Right atrium auricular region (tissue), 2 donors: ENCODE measurements around the gene VTI1B. TPM values are rescaled to one million over a fixed set of nuclear protein-coding genes. Genes with fewer than 3 reads are reported as not detected.

Experiments
- DNase-seq: peaks from one replicate; pipeline ENCODE4 v3.0.0-alpha.2; 2019; ENCODE audit warnings: low spot score
- H3K27ac ChIP-seq, 2 donors: fragments of 200-600 bp; sonication (generic); 1 replicate in 1 of 2; 2 replicates in 1 of 2; pipeline ENCODE4 v1.5.1; 2016 to 2019
- H3K27me3 ChIP-seq, 2 donors: fragments of 200-600 bp; sonication (generic); one replicate each; pipeline versions ENCODE4 v1.5.1 to v1.6.0; 2017 to 2019
- H3K36me3 ChIP-seq: fragments of 200-600 bp; sonication (generic); one replicate; pipeline ENCODE4 v1.5.1; 2016
- H3K4me1 ChIP-seq, 2 donors: fragments of 200-600 bp; sonication (generic); one replicate each; pipeline versions ENCODE4 v1.5.1 to v1.6.0; 2017 to 2019
- H3K4me3 ChIP-seq, 2 donors: fragments of 200-600 bp; sonication (generic); 1 replicate in 1 of 2; 2 replicates in 1 of 2; pipeline ENCODE4 v1.5.1; 2017 to 2019; ENCODE audit warnings: mild to moderate bottlenecking in 1 of 2, moderate library complexity in 1 of 2
- H3K9me3 ChIP-seq, 2 donors: fragments of 200-600 bp; sonication (generic); one replicate each; pipeline ENCODE4 v1.5.1; 2019
- CTCF ChIP-seq, 2 donors: fragments of 200-600 bp; sonication (generic); IDR thresholded peaks; one replicate each; pipeline ENCODE4 v1.5.1; 2019; ENCODE audit warnings: antibody characterized with exemption in 2 of 2
- total RNA-seq, 2 donors: library from RNA; depleted of rRNA; stranded (reverse); fragments of >200 nt; gene quantifications; one replicate each; pipeline ENCODE4 v1.1.0, GENCODE V29; 2016

Gene VTI1B
- total RNA-seq, 2 donors from 2014 or later = 59.7 to 61.0 TPM

GRCh38 chr14:67674139-67674479 lies 323 bp downstream of the VTI1B start:
- TF ChIP-seq CTCF (IDR thresholded peaks at IDR 0.05) = peak in 1 of 2 donors; percentile 58
- Histone ChIP-seq H3K4me3 (peak overlapping the region; percentile 97 to 98), H3K9me3 (no peaks in the 10 kb centered on the region), H3K27me3 (no peaks in the 10 kb centered on the region), H3K27ac (peak overlapping the region; percentile 98 to 99), H3K36me3 (peaks cover 11% of the 10 kb centered on the region), H3K4me1 (peaks cover 0 to 28% of the 10 kb centered on the region in 2 donors)
- no peak for DNase-seq

- H3K27ac ChIP-seq = peak overlapping the region; percentile 98 to 99
- H3K27me3 ChIP-seq = no peaks in the 10 kb centered on the region
- H3K36me3 ChIP-seq = peaks cover 11% of the 10 kb centered on the region
- H3K4me1 ChIP-seq = peaks cover 0 to 28% of the 10 kb centered on the region in 2 donors
- no peak for DNase-seq
- no peak for TF ChIP-seq CTCF (IDR thresholded peaks at IDR 0.05)
- H3K4me3 ChIP-seq = peak overlapping the region; percentile 97 to 98
- no peaks in the 10 kb centered on the region for H3K9me3 ChIP-seq
Measured at GRCh38 chr14:67673451-67673850, 981 bp downstream of the VTI1B start.

GRCh38 chr14:67668559-67668958 lies 5.9 kb downstream of the VTI1B start:
- H3K27me3 ChIP-seq = no peaks in the 10 kb centered on the region
- no peaks in the 10 kb centered on the region for H3K9me3 ChIP-seq
- no peaks in the 10 kb centered on the region for H3K36me3 ChIP-seq
- DNase-seq = no peak
- H3K4me3 ChIP-seq = no peak overlapping the region
- no peak for TF ChIP-seq CTCF (IDR thresholded peaks at IDR 0.05)
- no peak overlapping the region for H3K27ac ChIP-seq
- H3K4me1 ChIP-seq = peaks cover 0 to 25% of the 10 kb centered on the region in 2 donors

GRCh38 chr14:67666750-67667449 lies 7.5 kb downstream of the VTI1B start:
- no peak overlapping the region for H3K27ac ChIP-seq

GRCh38 chr14:67665868-67666267 lies 8.6 kb downstream of the VTI1B start:
- no peaks in the 10 kb centered on the region for H3K27me3 ChIP-seq
- no peak for DNase-seq
- TF ChIP-seq CTCF (IDR thresholded peaks at IDR 0.05) = no peak
- H3K36me3 ChIP-seq = no peaks in the 10 kb centered on the region
- peaks cover 0 to 6% of the 10 kb centered on the region in 2 donors for H3K4me1 ChIP-seq
- no peak overlapping the region for H3K27ac ChIP-seq
- H3K4me3 ChIP-seq = no peak overlapping the region
- H3K9me3 ChIP-seq = no peaks in the 10 kb centered on the region

More at GRCh38 chr14:67666750-67667449, 7.5 kb downstream of the VTI1B start:
- Histone ChIP-seq H3K4me3 (no peak overlapping the region), H3K36me3 (no peaks in the 10 kb centered on the region), H3K4me1 (peaks cover 0 to 9% of the 10 kb centered on the region in 2 donors), H3K27me3 (no peaks in the 10 kb centered on the region), H3K9me3 (no peaks in the 10 kb centered on the region)
- no peak for DNase-seq
- peak in 1 of 2 donors; percentile 65 for TF ChIP-seq CTCF (IDR thresholded peaks at IDR 0.05)

- TF ChIP-seq CTCF (IDR thresholded peaks at IDR 0.05) = no peak
- H3K4me3 ChIP-seq = no peak overlapping the region
- H3K27me3 ChIP-seq = no peaks in the 10 kb centered on the region
- DNase-seq = no peak
- no peak overlapping the region for H3K27ac ChIP-seq
- peaks cover 0 to 6% of the 10 kb centered on the region in 2 donors for H3K4me1 ChIP-seq
- H3K9me3 ChIP-seq = no peaks in the 10 kb centered on the region
- H3K36me3 ChIP-seq = peaks cover 11% of the 10 kb centered on the region
Measured at GRCh38 chr14:67663633-67664032, 10.8 kb downstream of the VTI1B start.
